Measurements from ENCODE around the gene MRFAP1.
A peak's percentile ranks its signal among the peaks of the same experiment; 100 is the strongest.

MRFAP1 gene

DNA sequence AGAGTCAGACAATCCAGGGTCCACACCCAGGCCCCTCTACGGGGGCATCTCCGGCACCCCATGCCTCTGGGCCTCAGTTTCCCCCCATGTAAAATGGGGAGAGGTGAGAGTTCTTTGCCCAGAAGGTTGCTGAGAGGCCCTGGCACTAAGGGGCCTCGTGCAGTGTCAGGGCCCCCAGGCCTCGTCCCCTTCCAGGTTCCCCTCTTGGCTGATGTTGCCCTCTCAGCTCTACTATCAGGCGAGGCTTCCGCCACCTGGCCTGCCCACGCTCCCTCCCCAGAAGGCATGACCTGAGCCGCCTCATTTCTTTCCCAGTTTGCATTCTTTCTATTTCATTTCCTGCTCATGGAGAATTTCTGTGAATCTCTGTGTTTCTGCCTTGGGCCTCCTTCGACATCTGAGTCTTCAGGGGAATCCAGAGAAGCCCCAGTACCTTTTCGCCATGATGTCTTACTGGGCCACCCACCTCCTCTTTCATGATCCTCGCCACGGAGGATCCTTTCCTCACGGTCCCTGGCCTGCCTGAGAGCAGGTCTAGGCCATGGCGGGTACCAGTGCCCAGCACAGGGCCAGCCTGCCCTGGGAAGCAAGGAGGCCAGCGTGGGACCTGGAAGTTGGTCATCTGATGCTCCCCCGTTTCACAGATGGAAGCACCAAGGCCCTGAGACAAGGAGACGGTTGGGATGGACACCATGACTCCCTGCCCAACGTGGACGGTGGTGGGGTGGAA is 21.9 kb upstream of the MRFAP1 start:
- Histone ChIP-seq H3K4me3 (ENCODE audit: low read depth, low read length) (no peak overlapping the region), H3K36me3 (peaks cover 9% of the 10 kb centered on the region), H3K27me3 (ENCODE audit: insufficient read depth, low read depth, severe bottlenecking) (no peaks in the 10 kb centered on the region), H3K9me3 (ENCODE audit: severe bottlenecking) (no peaks in the 10 kb centered on the region), H3K27ac (no peak overlapping the region)
- TF ChIP-seq CTCF (IDR thresholded peaks at IDR 0.05; ENCODE audit: low read depth, low read length) = no peak
- DNase-seq = no peak

DNA sequence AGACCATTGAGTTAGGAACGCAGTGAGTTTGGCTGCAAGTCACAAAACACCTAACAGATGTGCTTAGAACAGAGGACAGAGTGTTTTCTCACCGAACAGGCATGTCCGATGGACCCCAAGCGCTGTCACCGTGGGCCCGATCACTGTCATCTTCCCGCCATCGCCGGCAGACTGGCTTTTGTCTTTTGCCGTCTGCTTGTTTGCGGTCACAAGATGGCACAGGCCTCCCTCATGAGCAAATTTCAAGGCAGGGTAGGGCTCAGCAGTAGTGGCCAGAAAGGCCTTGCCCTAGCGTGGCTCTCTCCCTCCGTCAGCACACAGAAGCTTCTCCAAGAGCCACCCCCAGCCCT is 21.4 kb upstream of the MRFAP1 start:
- DNase-seq = no peak
- Histone ChIP-seq H3K27me3 (ENCODE audit: insufficient read depth, low read depth, severe bottlenecking) (no peaks in the 10 kb centered on the region), H3K4me3 (ENCODE audit: low read depth, low read length) (no peak overlapping the region), H3K27ac (no peak overlapping the region), H3K9me3 (ENCODE audit: severe bottlenecking) (no peaks in the 10 kb centered on the region), H3K36me3 (peaks cover 9% of the 10 kb centered on the region)
- TF ChIP-seq CTCF (IDR thresholded peaks at IDR 0.05; ENCODE audit: low read depth, low read length) = no peak

- Histone ChIP-seq H3K36me3 (peaks cover 9% of the 10 kb centered on the region), H3K9me3 (ENCODE audit: severe bottlenecking) (no peaks in the 10 kb centered on the region)
- no peak for TF ChIP-seq CTCF (IDR thresholded peaks at IDR 0.05; ENCODE audit: low read depth, low read length)
Measured at GRCh38 chr4:6619466-6620255, 20.8 kb upstream of the MRFAP1 start.

GRCh38 chr4:6620296-6620695 is 20.2 kb upstream of the MRFAP1 start:
- Histone ChIP-seq H3K36me3 (peaks cover 9% of the 10 kb centered on the region), H3K4me3 (ENCODE audit: low read depth, low read length) (no peak overlapping the region), H3K9me3 (ENCODE audit: severe bottlenecking) (no peaks in the 10 kb centered on the region), H3K27me3 (ENCODE audit: insufficient read depth, low read depth, severe bottlenecking) (no peaks in the 10 kb centered on the region), H3K27ac (no peak overlapping the region)
- no peak for DNase-seq
- TF ChIP-seq CTCF (IDR thresholded peaks at IDR 0.05; ENCODE audit: low read depth, low read length) = no peak

More at GRCh38 chr4:6619466-6620255, 20.8 kb upstream of the MRFAP1 start:
- no peak overlapping the region for H3K4me3 ChIP-seq (ENCODE audit: low read depth, low read length)
- H3K27ac ChIP-seq = no peak overlapping the region
- no peaks in the 10 kb centered on the region for H3K27me3 ChIP-seq (ENCODE audit: insufficient read depth, low read depth, severe bottlenecking)
- DNase-seq = no peak

- peaks cover 9% of the 10 kb centered on the region for H3K36me3 ChIP-seq
- no peak overlapping the region for H3K27ac ChIP-seq
- H3K4me3 ChIP-seq (ENCODE audit: low read depth, low read length) = no peak overlapping the region
- no peaks in the 10 kb centered on the region for H3K27me3 ChIP-seq (ENCODE audit: insufficient read depth, low read depth, severe bottlenecking)
- peak; percentile 26; the same call in 1 of the 2 replicates for TF ChIP-seq CTCF (IDR thresholded peaks at IDR 0.05; ENCODE audit: low read depth, low read length)
- DNase-seq = no peak
- no peaks in the 10 kb centered on the region for H3K9me3 ChIP-seq (ENCODE audit: severe bottlenecking)
Measured at GRCh38 chr4:6620891-6621555, 19.5 kb upstream of the MRFAP1 start.

Measured in WERI-Rb-1 (cell line).